Amygdala (tissue), 56 donors: ENCODE data around the gene TAF4.
"Not testable (repeated sequence)": the region's sequence is repeated elsewhere in the genome, so short reads cannot be mapped to it uniquely, and the experiment has no call there.

ENCODE experiments used
- DNase-seq, 56 donors: peaks; one replicate each; lab custom pipeline; 2025; lab: John Stamatoyannopoulos, UW

The TAF4 gene

DNA sequence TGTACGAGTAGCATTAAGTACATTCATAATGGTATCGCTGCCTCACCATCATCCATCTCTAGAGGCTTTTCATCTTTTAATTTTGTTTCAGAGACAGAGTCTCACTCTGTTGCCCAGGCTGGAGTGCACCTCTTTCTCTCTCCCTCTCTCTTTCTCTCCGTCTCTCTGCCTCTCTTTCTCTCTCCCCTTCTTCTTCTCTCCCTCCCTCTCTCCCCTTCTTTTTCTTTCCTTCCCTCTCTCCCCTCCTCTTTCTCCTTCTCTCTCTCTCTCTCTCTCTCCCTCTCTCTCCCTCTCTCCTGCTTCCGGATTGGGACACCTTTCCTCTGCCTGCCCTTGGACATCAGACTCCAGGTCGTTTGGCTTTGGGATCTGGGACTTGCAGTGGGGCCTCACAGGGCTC, 17.6 kb upstream of the TAF4 start:
- no peak for DNase-seq

DNA sequence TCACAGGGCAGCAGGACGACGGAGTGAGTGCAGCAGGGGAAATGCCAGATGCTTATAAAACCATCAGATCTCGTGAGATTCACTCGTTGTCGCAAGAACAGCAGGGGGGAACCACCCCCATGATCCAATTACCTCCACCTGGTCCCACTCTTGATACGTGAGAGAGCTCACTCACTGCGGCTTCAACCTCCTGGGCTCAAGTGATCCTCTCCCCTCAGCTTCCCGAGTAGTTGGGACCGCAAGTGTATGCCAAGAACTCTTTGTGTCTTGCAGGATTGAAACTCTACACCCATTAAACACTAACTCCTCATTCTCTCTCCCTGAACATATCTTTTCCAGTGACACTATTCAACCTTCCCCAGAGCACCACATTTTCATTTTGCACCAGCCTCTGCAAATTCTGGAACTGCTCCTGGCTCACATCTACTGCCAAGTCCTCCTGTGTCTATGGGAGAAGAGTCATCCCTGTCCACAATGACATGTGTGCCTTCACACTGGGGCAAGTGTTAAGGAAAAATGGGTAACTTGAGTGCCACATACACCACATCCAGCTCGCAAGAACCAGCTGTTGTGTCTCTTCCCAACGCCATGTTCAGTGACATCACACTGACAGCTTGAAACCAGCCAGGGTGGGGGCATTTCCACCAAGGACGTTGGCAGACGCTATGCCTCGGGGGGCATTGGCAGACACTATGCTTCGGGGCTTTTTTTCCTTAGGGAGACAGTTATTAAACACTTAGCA, 14.7 kb upstream of the TAF4 start:
- no peak for DNase-seq

DNA sequence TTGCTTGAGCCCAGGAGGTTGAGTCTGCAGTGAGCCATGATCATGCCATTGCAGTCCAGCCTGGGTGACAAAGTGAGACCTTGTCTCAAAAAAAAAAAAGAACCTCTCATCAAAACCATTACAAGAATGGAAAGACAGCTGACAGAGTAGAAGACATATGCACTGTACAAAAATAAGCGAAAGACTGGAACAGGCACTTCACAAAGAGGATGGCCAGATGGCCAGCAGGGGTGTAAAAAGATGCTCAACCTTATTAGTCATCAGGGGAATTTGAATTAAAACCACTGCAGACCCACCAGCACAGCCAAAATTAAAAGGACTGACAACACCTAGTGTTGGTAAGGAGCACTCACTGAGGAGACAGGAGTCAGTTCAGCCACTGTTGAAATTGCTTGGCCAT, 13.5 kb upstream of the TAF4 start:
- no peak for DNase-seq

DNA sequence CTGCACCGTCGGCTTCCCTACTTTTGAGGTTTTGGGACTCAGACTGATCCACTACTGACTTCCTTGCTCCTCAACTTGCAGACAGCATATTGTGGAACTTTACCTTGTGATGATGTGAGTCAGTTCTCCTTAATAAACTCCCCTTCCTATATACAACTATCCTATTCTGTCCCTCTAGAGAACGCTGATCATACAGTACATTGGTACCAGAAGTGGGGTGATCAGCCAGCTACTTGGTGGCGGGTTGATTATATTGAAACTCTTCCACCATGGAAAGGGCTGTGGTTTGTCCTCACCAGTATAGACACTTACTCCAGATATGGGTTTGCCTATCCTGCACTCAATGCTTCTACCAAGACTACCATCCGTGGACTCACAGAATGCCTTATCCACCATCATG, 7.6 kb upstream of the TAF4 start:
- no peak for DNase-seq

DNA sequence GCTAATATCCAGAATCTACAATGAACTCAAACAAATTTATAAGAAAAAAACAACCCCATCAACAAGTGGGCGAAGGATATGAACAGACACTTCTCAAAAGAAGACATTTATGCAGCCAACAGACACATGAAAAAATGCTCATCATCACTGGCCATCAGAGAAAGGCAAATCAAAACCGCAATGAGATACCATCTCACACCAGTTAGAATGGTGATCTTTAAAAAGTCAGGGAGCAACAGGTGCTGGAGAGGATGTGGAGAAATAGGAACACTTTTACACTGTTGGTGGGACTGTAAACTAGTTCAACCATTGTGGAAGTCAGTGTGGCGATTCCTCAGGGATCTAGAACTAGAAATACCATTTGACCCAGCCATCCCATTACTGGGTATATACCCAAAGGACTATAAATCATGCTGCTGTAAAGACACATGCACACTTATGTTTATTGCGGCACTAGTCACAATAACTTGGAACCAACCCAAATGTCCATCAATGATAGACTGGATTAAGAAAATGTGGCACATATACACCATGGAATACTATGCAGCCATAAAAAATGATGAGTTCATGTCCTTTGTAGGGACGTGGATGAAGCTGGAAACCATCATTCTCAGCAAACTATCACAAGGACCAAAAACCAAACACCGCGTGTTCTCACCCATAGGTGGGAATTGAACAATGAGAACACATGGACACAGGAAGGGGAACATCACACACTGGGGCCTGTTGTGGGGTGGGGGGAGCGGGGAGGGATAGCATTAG, 6.2 kb upstream of the TAF4 start:
- not testable (repeated sequence) for DNase-seq

DNA sequence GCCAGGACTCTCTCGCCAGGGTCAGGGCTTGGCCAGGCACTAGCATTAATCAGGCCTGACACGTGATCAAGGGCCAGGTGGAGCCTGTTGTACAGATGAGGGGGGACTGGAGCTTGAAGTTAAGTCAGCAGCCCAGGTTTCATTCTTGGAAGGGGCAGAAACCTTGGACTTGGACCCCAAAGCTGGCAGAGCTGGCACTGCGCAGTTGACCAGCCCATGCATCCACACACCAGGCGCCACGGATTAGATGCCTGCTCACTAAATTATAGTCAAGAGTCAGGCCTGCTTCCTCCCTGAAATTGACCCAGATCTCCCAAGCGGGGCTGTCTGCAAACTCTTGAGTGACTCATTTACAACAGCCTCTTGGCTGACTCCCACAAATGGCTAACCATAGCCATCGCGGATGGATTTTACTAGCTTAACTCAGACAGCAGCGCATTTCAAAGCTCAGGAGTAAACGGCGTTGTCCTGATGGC, 4.1 kb upstream of the TAF4 start:
- DNase-seq, result no peak

DNA sequence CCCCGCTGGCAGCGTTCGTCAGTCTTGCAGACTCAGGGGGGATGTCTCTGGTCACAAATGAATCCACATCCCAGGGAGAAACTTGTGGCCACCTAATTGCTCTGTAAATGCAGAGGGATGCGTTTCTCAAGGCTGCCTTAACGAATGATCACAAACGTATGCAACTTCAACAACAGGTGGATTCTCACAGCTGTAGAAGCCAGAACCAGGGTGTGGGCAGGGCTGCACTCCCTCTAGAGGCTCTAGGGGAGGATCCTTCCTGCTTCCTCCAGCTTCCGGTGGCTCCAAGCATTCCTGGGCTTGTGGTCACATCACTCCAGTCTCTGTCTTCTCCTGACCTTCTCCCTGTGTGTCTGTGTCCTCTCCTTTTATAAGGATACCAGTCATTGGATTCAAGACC, 3.3 kb upstream of the TAF4 start:
- no peak for DNase-seq

DNA sequence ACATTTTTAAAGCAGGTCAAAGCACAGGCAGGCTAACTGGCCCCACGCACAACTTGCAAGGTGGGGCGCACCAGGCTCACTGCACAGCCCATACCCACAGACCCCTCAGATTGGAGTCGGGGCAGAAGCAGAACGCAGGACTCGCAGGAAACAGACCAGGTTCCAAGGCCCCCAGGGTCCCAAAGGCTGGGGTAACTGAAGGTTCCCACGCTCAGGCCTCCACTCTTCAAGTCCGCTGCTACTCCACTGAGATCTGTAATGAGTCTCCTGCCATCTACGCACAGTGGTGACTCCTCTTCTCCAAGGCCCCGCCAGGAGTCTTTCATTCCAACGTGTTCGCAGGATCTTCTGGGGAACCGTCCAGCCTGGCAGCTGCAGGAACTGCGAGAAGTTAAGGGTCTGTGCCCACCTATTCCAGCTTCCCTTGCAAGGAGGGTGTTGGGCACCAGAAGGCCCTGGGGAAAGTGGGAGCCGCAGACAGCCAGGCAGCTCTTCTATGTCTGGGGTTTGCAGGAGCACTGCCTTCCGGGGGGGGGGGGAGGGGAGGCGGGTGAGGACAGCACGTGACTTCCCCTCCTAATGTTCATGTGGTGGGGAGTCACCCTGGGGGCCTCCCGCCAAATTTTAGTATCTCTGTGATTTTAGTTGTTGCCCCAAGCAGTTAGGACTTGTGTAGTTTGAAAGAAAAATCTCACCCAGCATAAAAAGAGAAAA, 2.0 kb upstream of the TAF4 start:
- peak in 1 of 56 donors; percentile 15 for DNase-seq

DNA sequence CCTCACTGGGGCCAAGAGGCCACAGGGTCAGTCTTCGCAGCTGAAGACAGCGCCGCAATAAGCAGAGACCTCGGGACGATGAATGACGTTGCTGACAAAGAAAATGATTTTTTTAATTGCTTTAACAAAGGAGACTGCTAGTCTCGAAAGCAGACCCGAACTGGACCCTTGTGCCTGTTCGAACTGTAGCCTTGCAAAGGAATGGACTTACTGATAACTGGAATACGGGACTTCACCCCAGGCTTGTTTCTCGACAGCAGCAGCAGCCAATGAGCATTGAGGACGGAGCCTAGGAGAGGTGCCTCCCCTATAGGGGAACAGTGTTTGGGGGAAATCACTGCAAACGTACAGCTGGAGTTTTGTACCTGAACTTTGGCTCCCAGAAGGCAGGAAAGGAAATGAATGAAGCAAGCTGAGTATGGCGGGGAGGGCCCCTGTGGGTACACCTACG, 1.3 kb upstream of the TAF4 start:
- peak in 11 of 56 donors; percentile 9 to 48 (median 18) for DNase-seq

DNA sequence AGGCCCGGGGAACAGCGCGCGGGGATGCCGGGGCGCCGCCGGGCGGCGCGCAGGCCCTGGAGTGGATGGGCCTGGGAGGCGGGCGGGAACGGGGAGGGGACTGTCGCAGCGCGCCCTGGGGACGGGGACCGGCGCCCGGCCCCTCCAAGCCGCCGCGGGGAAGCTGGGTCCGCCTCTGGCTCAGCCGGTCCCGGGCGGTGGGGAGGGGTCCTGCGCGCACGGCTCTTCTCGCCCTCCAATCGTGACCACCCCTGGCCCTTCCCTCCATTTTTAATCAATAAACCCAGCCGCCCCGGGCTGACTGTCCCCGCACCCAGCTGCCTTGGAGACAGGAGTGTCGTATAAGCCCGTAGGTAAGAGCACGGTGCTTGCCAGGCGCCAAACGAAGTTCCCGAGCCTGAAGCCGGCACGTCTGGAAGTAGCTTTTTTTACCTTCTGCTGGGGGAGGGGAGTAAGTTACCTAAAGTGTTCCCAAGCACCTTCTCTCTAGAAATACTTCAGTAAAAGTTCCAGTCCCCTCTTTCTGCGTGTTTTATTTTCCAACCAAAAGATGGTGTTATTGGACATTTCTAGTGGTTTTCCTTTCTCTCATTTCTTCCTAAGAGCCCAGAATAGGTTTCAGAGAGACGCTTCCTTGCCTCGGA, 780 bp upstream of the TAF4 start:
- peak in 25 of 56 donors; percentile 7 to 70 (median 50) for DNase-seq

DNA sequence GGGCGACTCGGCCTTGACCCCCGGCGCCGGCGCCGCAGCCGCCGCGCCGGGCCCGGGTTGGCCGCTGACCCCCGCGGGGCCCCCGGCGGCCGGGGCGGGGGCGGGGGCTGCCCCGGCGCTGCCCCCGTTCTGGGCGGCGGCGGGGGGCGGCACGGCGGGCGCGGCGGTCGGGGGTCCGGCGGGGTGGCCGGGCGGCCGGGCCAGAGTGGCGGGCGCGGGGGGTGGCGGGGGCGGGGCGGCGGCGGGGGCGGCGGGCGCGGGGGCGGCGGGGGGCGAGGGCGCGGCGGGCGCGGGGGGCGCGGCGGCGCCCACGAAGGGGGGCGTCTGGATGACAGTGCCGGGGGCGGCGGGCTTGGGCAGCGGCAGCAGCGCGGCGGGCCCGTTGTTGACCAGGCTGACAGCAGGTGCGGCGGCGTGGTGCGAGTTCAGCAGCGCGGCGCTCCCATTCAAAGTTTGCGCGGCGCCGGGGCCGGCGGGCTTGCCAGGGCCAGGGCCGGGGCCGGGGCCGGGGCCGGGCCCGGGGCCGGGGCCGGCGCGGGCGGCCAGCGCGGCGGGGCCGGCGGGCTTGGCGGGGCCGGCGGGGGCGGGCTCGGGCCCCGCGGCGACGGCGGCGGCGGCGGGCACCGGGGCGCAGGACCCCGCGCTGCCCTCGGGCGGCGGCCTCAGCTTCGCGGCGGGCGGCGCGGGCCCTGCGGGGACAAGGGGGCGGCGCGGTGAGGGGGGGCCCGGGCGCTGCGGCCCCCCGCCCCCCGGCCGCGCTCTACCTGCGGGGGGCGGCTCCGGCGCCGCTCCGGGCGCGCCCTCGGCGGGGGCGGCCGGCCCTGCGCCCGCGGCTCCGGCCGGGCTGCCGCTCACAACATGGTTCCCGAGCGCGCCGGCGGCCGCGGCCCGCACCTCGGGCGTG, 659 bp downstream of the TAF4 start:
- no peak for DNase-seq

DNA sequence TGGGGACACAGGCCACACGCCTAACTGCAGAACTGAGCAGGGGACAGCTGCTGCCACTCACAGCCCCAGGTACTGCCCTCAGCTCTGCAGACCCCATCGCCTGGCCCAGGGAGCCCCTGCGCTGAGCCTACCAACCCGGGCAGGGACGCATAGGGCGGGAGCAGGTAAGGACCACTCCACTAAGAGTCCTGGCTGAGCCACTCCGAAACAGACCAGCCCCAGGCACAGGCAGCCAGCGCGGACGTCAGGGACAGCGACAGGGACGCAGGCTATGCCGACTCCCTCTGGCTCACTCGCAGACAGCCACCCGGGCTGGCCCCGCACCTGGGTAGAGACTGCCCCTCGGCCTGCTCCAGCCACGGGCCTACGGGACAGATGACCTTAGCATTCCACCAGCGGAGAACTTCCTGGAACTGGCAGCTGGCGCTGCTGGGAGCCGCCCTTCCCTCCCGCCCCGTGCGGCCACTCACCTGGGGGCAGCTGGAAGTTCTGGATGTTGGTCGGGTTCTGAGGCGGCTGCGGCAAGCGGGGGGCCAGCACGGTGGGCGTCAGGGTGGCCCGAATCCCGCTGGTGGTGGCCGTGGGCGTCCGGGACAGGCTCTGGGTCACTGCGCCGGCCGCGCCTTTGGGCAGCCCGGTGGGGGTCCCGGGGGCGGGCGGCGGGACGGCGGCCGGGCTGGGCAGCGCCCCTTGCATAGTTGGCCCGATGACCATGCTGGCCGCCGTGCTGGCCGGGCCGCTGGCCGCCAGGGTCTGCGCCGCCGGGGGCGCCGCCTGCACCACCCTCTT, 1.5 kb downstream of the TAF4 start:
- peak in 8 of 56 donors; percentile 13 to 49 (median 22) for DNase-seq

DNA sequence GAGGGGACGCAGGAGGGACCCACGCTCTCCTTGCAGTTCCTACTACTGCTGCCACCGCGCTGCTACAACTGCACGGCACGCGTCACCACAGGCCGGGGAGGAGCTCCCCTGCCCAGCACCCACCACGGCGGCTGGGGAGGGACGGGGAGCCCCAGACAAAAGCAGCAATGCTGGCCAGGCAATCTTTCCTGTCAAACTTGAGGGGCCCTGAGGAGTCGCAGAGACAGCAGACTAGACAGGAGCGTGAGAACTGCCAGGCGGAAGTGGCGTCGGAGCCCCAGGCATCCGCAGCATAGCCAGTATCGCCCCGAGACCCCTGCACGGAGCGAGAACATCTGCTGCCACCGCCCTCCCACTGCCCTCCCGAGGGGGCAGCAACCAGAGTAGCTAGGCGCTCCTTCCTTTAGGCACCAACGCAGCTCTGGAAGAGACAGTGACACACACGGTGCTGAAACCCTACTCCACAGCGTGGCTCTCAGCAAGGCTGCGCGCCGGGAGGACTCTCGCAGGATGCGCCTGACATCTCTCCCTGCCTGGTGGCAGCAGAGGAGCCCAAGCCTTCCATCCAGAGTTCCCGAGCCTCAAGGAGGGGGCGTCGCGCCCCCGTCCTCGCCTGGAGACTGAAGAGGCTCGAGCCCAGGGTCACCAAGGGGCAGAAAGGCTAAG, 2.2 kb downstream of the TAF4 start:
- peak in 19 of 56 donors; percentile 13 to 54 (median 23) for DNase-seq

DNA sequence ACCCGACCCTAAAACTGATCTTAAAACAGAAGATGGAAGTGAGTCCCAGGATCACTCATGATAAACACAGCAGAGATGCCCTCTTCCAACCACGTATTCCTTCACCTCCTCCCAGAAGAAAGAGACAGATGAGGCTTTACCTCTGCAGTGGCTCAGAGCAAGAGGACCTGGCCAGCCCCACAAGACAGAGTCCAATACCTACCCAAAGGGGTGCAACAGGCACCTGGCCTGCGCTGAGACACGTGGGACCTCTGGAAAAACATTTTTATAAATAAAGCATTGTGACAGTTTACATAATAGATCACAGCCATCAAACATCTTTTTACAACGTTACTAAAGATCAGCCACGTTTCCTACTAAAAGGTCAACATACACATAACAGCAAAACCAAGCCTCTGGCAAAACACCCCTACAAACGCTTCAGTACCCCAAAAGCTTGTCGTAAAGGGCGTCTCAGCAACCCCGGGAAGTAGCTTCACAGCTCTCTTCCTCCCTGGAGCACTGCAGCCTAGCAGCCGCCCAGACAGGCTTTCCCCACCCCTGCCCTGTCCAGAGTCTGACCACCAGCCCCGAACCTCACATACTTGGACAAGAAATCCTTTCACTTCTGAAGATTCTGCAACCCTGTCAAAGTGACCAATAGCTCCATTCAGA, 2.9 kb downstream of the TAF4 start:
- DNase-seq, result no peak

DNA sequence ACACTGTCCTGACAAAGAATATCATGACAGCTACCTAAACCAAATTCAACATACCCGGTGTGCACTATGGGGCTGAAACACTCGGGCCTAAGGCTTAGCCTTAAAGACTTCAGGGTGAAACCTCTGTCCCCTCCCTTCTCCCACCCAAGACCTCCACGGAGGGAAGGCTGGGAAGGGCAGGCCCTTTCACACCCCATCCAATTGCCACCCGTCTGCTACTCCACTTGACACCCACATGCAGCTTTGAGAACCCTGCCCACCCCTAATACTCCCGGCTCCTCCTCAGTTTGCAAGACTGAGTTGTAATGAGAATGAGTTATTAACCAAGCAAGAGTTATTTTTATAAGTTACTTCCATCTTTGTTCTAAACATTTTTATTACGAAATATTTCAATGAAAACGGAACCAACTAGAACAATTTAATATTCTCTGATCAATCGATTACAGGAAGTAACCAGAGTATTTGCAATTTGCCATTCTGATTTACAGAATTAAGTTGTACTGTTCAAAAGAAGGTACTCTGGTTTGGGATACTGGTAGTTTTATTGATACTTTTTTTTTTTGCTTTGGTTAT, 3.7 kb downstream of the TAF4 start:
- DNase-seq, result no peak

DNA sequence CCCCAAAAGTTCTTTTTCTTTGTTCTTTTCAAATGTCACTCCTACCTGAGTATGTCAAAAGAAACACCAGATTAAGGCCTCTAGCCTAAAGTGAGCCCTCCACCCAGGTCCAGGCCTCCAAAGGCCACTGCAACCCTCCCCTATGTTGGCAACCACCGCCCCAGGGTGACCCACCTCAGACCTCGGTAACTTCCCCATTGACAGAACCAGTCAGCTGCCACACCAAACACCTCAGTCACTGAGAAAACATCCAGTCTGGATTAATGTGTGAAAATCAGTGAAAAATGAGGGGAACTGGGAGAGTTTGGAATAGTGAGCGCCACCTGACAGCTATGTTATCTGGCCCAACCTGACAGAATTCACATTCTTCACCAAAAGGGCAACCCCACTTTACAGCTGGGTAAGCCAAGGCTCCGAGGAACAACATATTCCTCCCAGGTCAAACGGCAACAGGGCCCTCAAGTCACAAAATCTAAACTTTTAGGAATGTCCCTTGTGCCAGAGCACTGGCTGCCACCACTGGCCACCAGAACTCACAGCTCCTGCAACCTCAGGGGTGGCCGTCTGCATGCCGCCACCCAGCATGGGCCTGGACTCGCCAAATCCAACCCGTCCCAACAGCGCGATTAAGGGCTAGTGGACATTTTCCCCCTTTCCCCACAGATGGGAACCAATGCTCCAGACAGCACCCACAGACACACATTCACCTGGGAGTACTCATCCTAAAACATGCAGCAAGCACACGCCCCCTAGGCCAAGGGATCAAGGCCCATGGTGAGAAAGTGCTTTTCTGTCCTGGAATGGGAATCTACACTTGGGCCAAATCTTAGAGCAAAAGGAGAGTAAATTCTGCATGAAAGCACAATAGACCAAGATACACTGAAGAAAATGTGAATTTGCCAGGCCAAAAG, 4.8 kb downstream of the TAF4 start:
- no peak for DNase-seq
